ENCODE measurements around the gene PMM1.

DNA sequence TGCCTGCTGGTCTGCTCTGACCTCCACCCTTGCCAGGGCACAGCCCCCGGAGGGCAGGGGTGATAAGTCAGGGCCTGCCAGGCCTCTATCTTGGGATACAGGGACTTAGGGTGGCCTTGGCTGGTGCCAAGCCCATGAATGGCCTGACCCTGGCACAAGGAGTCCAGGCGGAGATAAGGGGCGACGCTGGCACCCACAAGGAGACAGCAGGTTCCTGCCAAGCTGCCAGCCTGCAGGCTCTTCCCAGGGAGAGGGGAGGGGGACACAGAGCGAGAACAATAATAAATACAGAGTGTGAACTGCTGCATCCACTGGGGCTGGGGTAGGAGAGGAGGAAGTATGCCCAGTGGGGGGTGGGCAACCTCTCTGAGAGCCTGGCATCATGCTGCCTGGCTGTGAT lies 27.9 kb downstream of the PMM1 start:
- TF ChIP-seq EZH2 (IDR thresholded peaks at IDR 0.05; ENCODE audit: insufficient read depth, poor library complexity, severe bottlenecking) (no peak), EZH2phosphoT487 (IDR thresholded peaks at IDR 0.05; ENCODE audit: insufficient read depth, low read depth) (no peak)

Measured in GM23248 (cell line).